Fibroblast of skin of back (primary cell): ENCODE results near the gene RADIL.

Experiments used
- DNase-seq: peaks from one replicate; pipeline ENCODE4 v3.0.0-alpha.2; 2013

Gene RADIL

GRCh38 chr7:4774658-4775249, 108.8 kb downstream of the RADIL start:
- DNase-seq = peak; percentile 76

DNA sequence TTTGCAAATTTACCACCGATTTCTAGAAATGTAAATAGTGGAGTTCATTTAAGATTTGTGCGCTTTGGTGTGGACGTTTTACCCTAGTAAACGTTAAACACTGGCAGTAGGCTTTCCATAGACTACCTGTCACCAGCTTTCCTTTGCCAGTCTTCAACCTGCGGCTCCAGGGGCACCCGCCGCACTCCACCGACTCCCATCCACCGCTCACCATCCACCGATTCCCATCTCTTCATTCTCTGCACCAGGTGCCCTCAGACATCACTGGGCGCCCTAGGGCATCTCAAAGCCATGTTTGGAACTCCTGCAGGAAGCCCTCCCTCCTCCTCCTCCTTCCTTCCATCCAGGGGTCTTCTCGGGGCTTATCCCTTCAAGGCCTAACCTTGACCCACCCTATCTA, 109.5 kb downstream of the RADIL start:
- DNase-seq = no peak

- no peak for DNase-seq
Measured at GRCh38 chr7:4772306-4772705, 111.2 kb downstream of the RADIL start.

DNA sequence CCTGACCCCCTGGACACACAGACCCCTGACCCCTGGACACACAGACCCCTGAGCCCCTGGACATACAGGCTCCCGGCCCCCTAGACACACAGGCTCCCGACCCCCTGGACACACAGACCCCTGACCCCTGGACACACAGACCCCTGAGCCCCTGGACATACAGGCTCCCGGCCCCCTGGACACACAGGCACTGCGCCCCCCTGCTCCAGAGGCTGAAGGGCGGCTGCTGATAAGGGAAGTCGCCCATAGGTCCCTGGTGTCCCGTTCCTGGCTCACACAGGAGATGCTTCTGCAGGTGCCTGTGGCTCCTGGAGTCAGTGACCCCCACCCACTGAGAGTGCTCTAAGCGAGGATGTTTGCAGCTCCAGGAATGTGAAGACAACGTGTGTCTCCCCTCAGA, 111.8 kb downstream of the RADIL start:
- no peak for DNase-seq

DNA sequence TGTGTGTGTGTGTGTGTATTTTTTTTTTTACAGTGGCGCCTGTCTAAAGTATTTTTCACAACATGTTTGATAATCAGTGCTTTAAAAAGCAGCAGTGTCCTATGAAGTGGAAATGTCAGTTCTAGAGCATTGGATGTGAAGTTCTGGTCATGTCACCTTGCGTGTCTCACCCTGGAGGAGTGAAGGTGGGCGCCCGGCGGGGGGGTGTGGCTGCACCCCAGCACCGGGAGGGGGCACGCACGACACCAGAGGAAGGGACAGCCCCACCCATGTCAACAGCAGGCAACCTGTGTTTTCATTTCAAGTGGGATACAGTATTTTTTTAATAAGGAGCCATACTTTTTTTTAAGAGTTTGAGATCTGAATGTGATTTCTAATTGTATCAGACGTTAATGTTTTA, 112.6 kb downstream of the RADIL start:
- no peak for DNase-seq

DNA sequence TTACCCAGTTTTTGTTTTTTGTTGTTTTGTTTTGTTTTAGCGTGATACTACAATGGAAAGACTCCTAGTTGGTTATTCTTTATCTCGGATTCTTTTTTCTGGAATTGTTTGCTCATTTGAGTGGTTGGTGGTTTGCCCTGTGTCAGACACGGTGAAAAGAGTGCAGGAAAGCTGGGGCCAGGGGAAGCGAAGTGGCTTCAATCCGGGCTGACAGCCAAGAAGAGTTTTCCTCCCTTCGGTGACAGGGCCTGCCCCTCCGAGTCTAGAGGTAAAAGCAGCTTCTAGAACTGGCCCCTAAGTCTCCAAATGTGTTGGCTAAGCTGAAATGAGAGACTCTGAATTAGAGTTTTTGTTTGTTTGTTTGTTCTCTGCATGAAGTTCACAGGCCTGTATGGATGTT, 113.8 kb downstream of the RADIL start:
- DNase-seq = no peak

DNA sequence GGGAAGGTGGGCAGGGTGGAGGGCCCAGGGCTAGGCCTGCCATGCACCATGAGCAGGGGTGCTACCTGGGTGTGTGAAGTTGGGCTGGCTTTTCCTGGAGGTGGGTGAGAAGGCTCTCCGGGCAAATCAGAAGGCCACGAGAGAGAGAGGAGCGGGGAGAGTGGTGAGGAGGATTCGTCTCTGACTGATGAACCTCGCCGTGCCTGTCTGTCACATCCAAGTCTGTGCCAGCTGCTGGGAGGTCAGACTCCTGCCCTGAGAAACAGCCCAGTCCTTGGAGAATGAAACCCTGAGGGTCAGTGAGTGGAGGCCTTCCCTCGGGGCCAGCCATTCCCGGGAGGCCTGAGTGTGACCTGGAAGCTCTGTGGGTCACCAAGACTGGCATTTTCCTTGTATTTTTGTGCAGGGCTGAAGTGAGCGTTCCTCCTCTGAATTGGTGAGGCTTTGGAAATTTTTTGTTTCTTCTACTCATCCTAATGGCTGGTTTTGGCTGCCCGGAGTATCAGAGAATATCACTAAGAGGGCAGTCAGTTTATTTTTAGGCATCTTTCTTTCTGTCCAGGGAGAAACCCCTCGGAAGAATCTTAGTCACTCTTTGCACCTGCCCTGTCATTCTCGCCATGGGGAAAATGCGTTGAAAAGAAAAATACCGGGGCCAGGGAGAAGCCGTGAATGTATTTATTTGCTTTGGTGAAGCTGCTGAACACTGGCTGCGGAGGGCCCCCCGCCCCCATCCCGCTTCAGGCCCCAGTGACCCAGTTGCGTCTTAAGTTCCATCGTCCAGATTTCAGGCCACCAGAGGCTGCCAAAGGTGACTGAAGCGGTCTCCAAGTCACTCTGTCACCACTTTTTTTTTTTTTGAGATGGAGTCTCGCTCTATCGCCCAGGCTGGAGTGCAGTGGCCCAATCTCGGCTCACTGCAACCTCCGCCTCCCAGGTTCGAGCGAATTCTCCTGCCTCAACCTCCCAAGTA, 114.6 kb downstream of the RADIL start:
- DNase-seq = no peak

GRCh38 chr7:4766666-4767519, 116.6 kb downstream of the RADIL start:
- DNase-seq = no peak

GRCh38 chr7:4765776-4766490, 117.6 kb downstream of the RADIL start:
- no peak for DNase-seq

DNA sequence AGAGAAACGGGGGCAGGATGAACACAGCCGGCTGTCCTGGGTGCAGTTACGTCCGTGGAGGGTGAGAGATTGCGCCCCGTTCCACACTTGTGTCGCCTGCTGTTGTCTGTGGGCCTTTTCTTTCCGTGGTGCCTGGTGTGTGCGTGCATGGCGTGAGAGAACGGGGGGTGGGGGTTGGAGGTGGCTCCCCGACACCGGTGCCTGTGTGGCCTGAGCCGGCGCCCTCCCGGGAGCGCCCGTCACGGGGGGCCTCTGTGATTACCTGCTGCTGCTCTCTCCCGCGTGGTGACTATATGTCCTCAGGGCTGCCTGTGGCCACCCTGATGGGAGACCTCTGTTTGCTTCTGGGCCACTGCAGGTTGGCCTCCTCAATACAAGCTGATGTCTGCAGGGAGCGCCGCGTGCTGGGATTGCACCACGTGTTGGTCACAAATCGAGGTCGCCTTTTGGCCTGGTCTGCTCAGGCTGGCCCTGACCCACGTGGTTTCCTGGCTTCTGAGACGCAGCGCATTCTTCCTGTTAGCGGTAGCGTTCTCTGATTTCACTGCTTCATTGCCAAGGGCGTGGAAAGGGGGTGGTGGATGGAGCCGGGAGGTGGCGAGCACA, 119.0 kb downstream of the RADIL start:
- DNase-seq = no peak

GRCh38 chr7:4763794-4764185, 119.7 kb downstream of the RADIL start:
- no peak for DNase-seq

GRCh38 chr7:4763091-4763793, 120.3 kb downstream of the RADIL start:
- no peak for DNase-seq

DNA sequence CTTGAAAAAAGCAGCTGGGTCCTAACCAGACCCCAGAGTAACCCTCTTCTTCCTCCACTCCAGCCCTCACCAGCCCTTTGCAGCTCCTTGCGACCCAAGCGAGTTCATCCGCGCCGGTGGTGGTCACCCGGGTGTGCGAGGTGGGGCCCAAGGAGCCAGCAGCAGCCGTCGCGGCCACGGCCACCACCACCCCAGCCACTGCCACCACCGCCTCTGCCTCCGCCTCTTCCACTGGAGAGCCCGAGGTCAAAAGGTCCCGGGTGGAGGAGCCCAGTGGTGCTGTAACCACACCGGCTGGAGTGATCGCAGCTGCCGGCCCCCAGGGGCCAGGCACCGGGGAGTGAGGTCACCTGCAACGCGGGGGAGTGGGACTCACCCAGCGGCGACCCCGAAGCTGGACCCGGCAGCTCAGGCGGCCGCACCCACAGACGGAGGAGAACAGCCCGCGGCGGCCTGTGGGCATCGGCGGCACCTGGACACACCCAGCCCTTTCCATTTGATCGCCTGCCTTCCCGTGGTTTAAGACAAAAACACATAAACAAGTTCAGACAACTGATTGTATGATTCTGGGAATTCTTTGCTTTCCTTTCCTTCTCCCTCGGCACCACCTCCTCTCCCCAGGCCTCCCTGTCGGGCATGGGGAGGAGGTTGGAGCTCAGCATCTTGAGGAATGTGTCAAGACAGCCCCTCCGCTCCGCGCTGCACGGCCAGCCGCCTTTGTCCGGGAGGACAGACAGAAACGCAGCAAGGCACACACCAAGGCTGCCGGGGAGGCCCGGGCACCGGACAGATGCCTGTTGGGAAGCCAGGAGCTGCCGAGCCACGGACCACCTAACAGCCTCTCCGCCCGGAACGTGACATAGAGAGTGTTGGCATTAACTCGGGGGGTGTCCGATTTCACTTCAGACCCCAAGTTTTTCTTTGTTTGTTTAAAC, 121.1 kb downstream of the RADIL start:
- DNase-seq = no peak

- no peak for DNase-seq
Measured at GRCh38 chr7:4760952-4761351, 122.6 kb downstream of the RADIL start.

GRCh38 chr7:4759211-4759610, 124.3 kb downstream of the RADIL start:
- DNase-seq = no peak

GRCh38 chr7:4758791-4759190, 124.7 kb downstream of the RADIL start:
- DNase-seq = no peak

GRCh38 chr7:4758111-4758510, 125.4 kb downstream of the RADIL start:
- DNase-seq = no peak

DNA sequence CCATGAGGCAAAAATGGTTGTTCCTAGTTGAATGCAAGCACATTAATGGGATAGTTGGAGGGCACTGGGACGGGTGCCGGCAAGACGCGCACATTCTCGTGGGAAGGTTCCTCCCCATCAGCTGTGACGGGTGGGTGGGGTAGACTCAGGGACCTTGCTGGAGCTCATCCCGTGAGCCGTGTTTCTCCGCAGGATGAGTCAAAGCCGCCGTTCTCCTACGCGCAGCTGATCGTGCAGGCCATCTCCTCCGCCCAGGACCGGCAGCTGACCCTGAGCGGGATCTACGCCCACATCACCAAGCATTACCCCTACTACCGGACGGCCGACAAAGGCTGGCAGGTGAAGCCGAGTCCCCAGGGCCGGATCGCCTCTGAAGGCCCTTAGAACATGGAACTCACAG, 128.5 kb downstream of the RADIL start:
- no peak for DNase-seq

DNA sequence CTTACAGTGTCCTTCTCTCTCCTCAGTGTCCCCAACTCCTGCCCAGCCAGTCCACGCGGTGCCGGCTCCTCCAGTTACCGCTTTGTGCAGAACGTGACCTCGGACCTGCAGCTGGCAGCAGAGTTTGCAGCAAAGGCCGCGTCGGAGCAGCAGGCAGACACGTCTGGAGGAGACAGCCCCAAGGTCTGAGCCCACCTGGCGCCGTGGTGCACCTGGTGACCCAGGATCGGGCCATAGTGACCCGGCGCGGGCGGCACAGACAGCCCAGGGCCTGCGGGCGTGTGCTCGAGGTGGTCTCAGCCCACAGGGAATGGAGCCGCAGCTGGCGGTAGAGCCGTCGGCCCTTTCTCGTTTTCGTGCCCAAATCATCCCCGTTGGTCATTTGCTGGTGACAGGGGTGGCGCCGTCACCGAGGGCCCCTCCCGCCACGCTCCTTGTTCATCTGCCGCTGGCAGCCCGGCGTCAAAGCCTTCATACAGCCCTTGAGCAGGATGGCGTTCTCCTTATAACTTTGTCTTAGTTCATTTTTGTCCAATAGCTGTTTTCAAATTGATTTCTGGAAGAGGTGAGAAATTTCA, 129.0 kb downstream of the RADIL start:
- no peak for DNase-seq
